IMR-90 (cell line): ENCODE results near the gene S1PR2. TPM values are rescaled to one million over a fixed set of nuclear protein-coding genes. Genes with fewer than 3 reads are reported as not detected.

Experiments used
- ATAC-seq: fragments of 200-7000 bp; cut with Tn5 transposase; 2 replicates; pipeline ENCODE4 v1.9.1; 2020; ENCODE audit warnings: low read depth, mild to moderate bottlenecking, moderate library complexity
- BruUV-seq: library from RNA; stranded (reverse); fragments of 400-500 nt; replicated peaks from 2 replicates; lab custom pipeline; 2021; lab: Mats Ljungman, UMichigan
- CTCF ChIA-PET: fragments of 300-600 bp; formaldehyde crosslinking; extraction: SDS; loops from one replicate; lab custom pipeline; 2021; ENCODE audit warnings: antibody characterized with exemption; lab: Yijun Ruan, JAX
- POLR2A ChIA-PET: fragments of 300-600 bp; sonication (Branson Sonifier 250); formaldehyde crosslinking; loops from one replicate; lab custom pipeline; 2022; ENCODE audit warnings: antibody characterized with exemption; ENCODE audit not compliant: unreplicated experiment; lab: Charles Lee
- DNase-seq: peaks from one replicate; pipeline ENCODE4 v3.0.0; 2013
- H2AFZ ChIP-seq: replicated peaks from 2 replicates; pipeline ENCODE3; 2013; ENCODE audit warnings: low read length, mild to moderate bottlenecking; ENCODE audit not compliant: poor library complexity
- H2AK5ac ChIP-seq: 2 replicates; pipeline ENCODE4 v1.6.1; 2013; ENCODE audit warnings: low read depth, low read length, inconsistent platforms
- H2AK9ac ChIP-seq: replicated peaks from 2 replicates; pipeline ENCODE3; 2013; ENCODE audit warnings: mild to moderate bottlenecking, low read depth, low read length, moderate library complexity; ENCODE audit not compliant: poor library complexity
- H2BK120ac ChIP-seq: 2 replicates; pipeline ENCODE4 v1.6.1; 2013; ENCODE audit warnings: low read depth, low read length, inconsistent platforms
- H2BK15ac ChIP-seq: 3 replicates; pipeline ENCODE4 v1.6.1; 2013; ENCODE audit warnings: low read depth, low read length, inconsistent platforms
- H2BK20ac ChIP-seq: 2 replicates; pipeline ENCODE4 v1.6.1; 2013; ENCODE audit warnings: low read depth, mild to moderate bottlenecking, inconsistent platforms, low read length, moderate library complexity
- H2BK5ac ChIP-seq: 2 replicates; pipeline ENCODE4 v1.6.1; 2013; ENCODE audit warnings: mild to moderate bottlenecking, low read depth, low read length, inconsistent platforms; ENCODE audit not compliant: poor library complexity, severe bottlenecking
- H3K14ac ChIP-seq: replicated peaks from 2 replicates; pipeline ENCODE4 v1.6.1; 2013; ENCODE audit warnings: low read depth, low read length, inconsistent platforms
- H3K18ac ChIP-seq: 2 replicates; pipeline ENCODE4 v1.6.1; 2013; ENCODE audit warnings: low read depth, low read length, control low read depth
- H3K23ac ChIP-seq: 2 replicates; pipeline ENCODE4 v1.6.1; 2013; ENCODE audit warnings: low read depth, low read length, inconsistent platforms
- H3K27ac ChIP-seq: 2 replicates; pipeline ENCODE4 v1.5.1; 2013; ENCODE audit warnings: mild to moderate bottlenecking, control low read depth, low read length; ENCODE audit not compliant: insufficient read depth
- H3K27me3 ChIP-seq: 2 replicates; pipeline ENCODE4 v1.6.1; 2013; ENCODE audit warnings: low read length; ENCODE audit not compliant: control insufficient read depth, insufficient read depth
- H3K36me3 ChIP-seq: 2 replicates; pipeline ENCODE4 v1.6.1; 2013; ENCODE audit warnings: low read length, mixed read lengths; ENCODE audit not compliant: control insufficient read depth, insufficient read depth
- H3K4ac ChIP-seq: 2 replicates; pipeline ENCODE4 v1.6.1; 2013; ENCODE audit warnings: low read depth, low read length, inconsistent platforms
- H3K4me1 ChIP-seq: 2 replicates; pipeline ENCODE4 v1.6.1; 2013; ENCODE audit warnings: low read length, mixed read lengths; ENCODE audit not compliant: control insufficient read depth, insufficient read depth
- H3K4me2 ChIP-seq: 2 replicates; pipeline ENCODE4 v1.6.1; 2013; ENCODE audit warnings: low read depth, mild to moderate bottlenecking, control low read depth, low read length, moderate library complexity
- H3K4me3 ChIP-seq: 2 replicates; pipeline ENCODE4 v1.5.1; 2013; ENCODE audit warnings: low read depth, mild to moderate bottlenecking, control low read depth, low read length, moderate library complexity; ENCODE audit not compliant: insufficient read depth
- H3K56ac ChIP-seq: 2 replicates; pipeline ENCODE4 v1.6.1; 2013; ENCODE audit warnings: low read length, inconsistent platforms; ENCODE audit not compliant: insufficient read depth; ENCODE audit errors: extremely low read depth
- H3K79me1 ChIP-seq, 2 experiments: 2 replicates each; pipeline ENCODE4 v1.6.1; 2013; ENCODE audit warnings: low read length in 2 of 2, inconsistent platforms in 1 of 2, low read depth in 1 of 2
- H3K9ac ChIP-seq: 2 replicates; pipeline ENCODE4 v1.6.1; 2013; ENCODE audit warnings: low read depth, low read length, control low read depth
- H3K9me1 ChIP-seq: 2 replicates; pipeline ENCODE4 v1.6.1; 2013; ENCODE audit warnings: low read length, inconsistent platforms; ENCODE audit not compliant: insufficient read depth
- H3K9me3 ChIP-seq: 2 replicates; pipeline ENCODE4 v1.6.1; 2013; ENCODE audit warnings: low read length; ENCODE audit not compliant: control insufficient read depth, insufficient read depth
- H4K20me1 ChIP-seq: 2 replicates; pipeline ENCODE4 v1.6.1; 2013; ENCODE audit warnings: low read length, inconsistent platforms; ENCODE audit not compliant: insufficient read depth
- H4K5ac ChIP-seq: 2 replicates; pipeline ENCODE4 v1.6.1; 2013; ENCODE audit warnings: mild to moderate bottlenecking, low read depth, low read length, control low read depth
- H4K8ac ChIP-seq, 2 experiments: 2 replicates each; pipeline ENCODE4 v1.6.1; 2013; ENCODE audit warnings: low read depth in 2 of 2, low read length in 2 of 2, control low read depth in 1 of 2, inconsistent platforms in 1 of 2
- H4K91ac ChIP-seq: 2 replicates; pipeline ENCODE4 v1.6.1; 2013; ENCODE audit warnings: low read depth, low read length, inconsistent platforms; ENCODE audit not compliant: insufficient read depth
- FOS ChIP-seq: fragments of 150-350 bp; IDR thresholded peaks from 2 replicates; pipeline ENCODE4 v1.6.1; 2016; ENCODE audit warnings: low read depth, low read length
- POLR2A ChIP-seq: IDR thresholded peaks from 2 replicates; pipeline ENCODE4 v1.6.1; 2012; ENCODE audit warnings: mild to moderate bottlenecking, low read depth, low read length
- SMC3 ChIP-seq: fragments of 150-350 bp; IDR thresholded peaks from 2 replicates; pipeline ENCODE4 v1.6.1; 2016; ENCODE audit warnings: low read depth, mild to moderate bottlenecking, antibody characterized with exemption, low read length, moderate library complexity
- WGBS, 2 experiments: methylation state at CpG; one replicate each; pipeline versions ENCODE4 v1.1.5 to v1.1.7; 2013; ENCODE audit warnings: missing lambda C conversion rate in 2 of 2; ENCODE audit not compliant: insufficient read length in 1 of 2; ENCODE audit errors: extremely low coverage in 2 of 2; 5-methylcytosine and 5-hydroxymethylcytosine counted together
- dilution Hi-C: fragments of 300-500 bp; cut with HindIII; formaldehyde crosslinking; loops from one replicate; pipeline ENCODE4 v1.14.3; 2018; ENCODE audit warnings: low sequenced_read_pairs; ENCODE audit not compliant: unreplicated experiment
- in situ Hi-C: fragments of 300-500 bp; cut with MboI; formaldehyde crosslinking; loops from 3 replicates; pipeline ENCODE4 v1.14.3; 2019; ENCODE audit warnings: low sequenced_read_pairs, inconsistent platforms, mixed read lengths
- intact Hi-C: fragments of 100-400 bp; cut with micrococcal nuclease; formaldehyde crosslinking; loops from 2 replicates; pipeline ENCODE4 v1.10.0; 2022
- polyA plus RNA-seq, 3 experiments: library from polyadenylated mRNA; depleted of rRNA; stranded (reverse); fragments of >200 nt; gene quantifications; 2 replicates each; pipeline ENCODE4 v1.2.3, GENCODE V29; 2012; ENCODE audit warnings: low replicate concordance in 1 of 3
- total RNA-seq: library from RNA; depleted of rRNA; stranded (reverse); fragments of >200 nt; gene quantifications from 2 replicates; pipeline ENCODE4 v1.2.3, GENCODE V29; 2012

S1PR2 gene
- total and polyA plus RNA-seq, 2 of the 4 experiments (the other 2 are of a cell fraction), result 14.0 to 15.0 TPM

GRCh38 chr19:10193790-10194499 is 37.2 kb downstream of the S1PR2 start:
- Histone ChIP-seq H3K4me3 (peak overlapping the region; percentile 81), H2AK9ac (peak overlapping the region; percentile 96), H3K79me1 (peaks cover 0 to 42% of the 10 kb centered on the region in 2 experiments; a peak in 3 of 4 replicates), H3K9me1 (peaks cover 15% of the 10 kb centered on the region), H3K9me3 (no peaks in the 10 kb centered on the region), H3K14ac (peak overlapping the region; percentile 92), H4K20me1 (peaks cover 39% of the 10 kb centered on the region), H2BK15ac (0 out of 3 replicates have a peak overlapping the region, but pooled peaks have one; percentile 20), H3K18ac (peak overlapping the region; percentile 0; the same call in 1 of the 2 replicates), H3K27ac (peak overlapping the region; percentile 89), H3K56ac (peak overlapping the region; percentile 92), H3K4ac (peak overlapping the region; percentile 84), H2BK5ac (peak overlapping the region; percentile 88), H3K27me3 (no peaks in the 10 kb centered on the region), H3K4me1 (peaks cover 9% of the 10 kb centered on the region), H4K5ac (peak overlapping the region; percentile 29), H2AFZ (peak overlapping the region; percentile 98), H3K23ac (peak overlapping the region; percentile 86), H2BK20ac (peak overlapping the region; percentile 23; the same call in 1 of the 2 replicates), H2AK5ac (peak overlapping the region; percentile 98), H2BK120ac (peak overlapping the region; percentile 48), H3K4me2 (peak overlapping the region; percentile 93), H3K9ac (peak overlapping the region; percentile 91), H4K91ac (peak overlapping the region; percentile 82), H4K8ac (peak overlapping the region; percentile 97), H3K36me3 (peaks cover 2% of the 10 kb centered on the region; the same call in 1 of the 2 replicates)
- 0% methylated on average over 7 of the region's 30 CpGs; no CpG with 5 or more reads in 1 of the 2 experiments for WGBS, 2 experiments
- BruUV-seq, result TSS peak; percentile 35
- no peak for TF ChIP-seq FOS
- 0 out of 2 replicates have a peak, but pooled peaks have one; percentile 18 for TF ChIP-seq SMC3
- TF ChIP-seq POLR2A, result 0 out of 2 replicates have a peak, but pooled peaks have one; percentile 38
- peak; percentile 25 for ATAC-seq
- ChIA-PET CTCF (no interaction called here), POLR2A (no interaction called here)
- dilution Hi-C loops, result no loop called here
- intact Hi-C loops, result loop anchor here (2.0 kb wide), 2 partner anchors 37 to 57 kb away; partner anchors contain the start of gene S1PR2
- in situ Hi-C loops, result no loop called here
- peak; percentile 76 for DNase-seq
